Measurements from ENCODE around the gene UBE3B. TPM values are rescaled to one million over a fixed set of nuclear protein-coding genes. Genes with fewer than 3 reads are reported as not detected.

Gene UBE3B
- total and polyA plus RNA-seq, 8 donors, result 9.4 to 104 (median 22.2) TPM

DNA sequence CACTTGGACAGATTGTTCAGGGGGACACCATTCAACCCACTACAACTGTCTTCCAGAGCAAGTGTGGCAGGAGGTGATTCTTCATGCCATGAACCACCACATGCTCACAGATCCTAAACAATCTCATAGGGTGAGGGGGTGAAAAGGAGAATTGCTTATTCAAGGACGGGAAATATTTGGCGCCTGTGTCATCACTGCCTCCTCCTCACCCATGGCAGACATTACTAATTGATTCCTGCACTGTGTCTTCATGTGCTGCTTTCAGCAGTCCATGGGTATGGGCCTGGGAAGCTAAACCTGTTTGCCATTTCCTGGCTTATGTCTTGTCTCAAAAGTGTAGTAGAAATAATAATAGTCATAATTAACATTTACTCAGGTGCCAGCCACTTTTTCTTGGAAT lies 64.6 kb downstream of the UBE3B start:
- Histone ChIP-seq H3K4me3 (no peak overlapping the region), H3K27ac (no peak overlapping the region), H3K4me1 (peaks cover 0 to 6% (median 3%) of the 10 kb centered on the region in 4 donors), H3K9me3 (no peaks in the 10 kb centered on the region), H3K27me3 (peaks cover 0 to 2% (median 0%) of the 10 kb centered on the region in 3 donors), H3K36me3 (peaks cover 0 to 50% (median 4%) of the 10 kb centered on the region in 4 donors)
- intact Hi-C loops (cut with DNase I; ENCODE audit: low total_unique reads), result no loop called here
- WGBS, 5 donors, result 79 to 82% (median 80%) methylated on average over 2 of the region's 2 CpGs
- TF ChIP-seq, protein P1, sequence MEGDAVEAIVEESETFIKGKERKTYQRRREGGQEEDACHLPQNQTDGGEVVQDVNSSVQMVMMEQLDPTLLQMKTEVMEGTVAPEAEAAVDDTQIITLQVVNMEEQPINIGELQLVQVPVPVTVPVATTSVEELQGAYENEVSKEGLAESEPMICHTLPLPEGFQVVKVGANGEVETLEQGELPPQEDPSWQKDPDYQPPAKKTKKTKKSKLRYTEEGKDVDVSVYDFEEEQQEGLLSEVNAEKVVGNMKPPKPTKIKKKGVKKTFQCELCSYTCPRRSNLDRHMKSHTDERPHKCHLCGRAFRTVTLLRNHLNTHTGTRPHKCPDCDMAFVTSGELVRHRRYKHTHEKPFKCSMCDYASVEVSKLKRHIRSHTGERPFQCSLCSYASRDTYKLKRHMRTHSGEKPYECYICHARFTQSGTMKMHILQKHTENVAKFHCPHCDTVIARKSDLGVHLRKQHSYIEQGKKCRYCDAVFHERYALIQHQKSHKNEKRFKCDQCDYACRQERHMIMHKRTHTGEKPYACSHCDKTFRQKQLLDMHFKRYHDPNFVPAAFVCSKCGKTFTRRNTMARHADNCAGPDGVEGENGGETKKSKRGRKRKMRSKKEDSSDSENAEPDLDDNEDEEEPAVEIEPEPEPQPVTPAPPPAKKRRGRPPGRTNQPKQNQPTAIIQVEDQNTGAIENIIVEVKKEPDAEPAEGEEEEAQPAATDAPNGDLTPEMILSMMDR (IDR thresholded peaks at IDR 0.05), result no peak
- TF ChIP-seq POLR2A (IDR thresholded peaks at IDR 0.05) (no peak), EP300 (IDR thresholded peaks at IDR 0.05) (no peak)
- no peak for DNase-seq

DNA sequence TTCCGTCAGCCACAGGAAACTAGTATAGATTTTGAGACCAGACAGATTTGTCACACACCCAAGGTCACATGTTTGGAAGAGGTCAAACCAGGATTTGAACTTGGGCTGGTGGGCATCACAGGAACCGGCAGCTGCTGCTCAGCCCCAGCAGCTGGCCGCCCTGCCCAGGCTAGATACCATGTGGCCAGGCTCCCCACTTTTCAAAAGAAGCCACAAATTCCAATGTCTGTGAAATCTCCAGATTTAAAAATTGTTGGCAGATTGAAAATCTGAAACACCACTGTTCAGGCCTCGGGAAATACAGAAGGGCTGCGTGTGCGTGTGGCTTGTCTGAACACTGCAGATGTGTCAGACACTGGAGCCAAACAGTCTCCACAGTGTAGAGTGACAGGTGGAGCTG lies 65.4 kb downstream of the UBE3B start:
- no peak for TF ChIP-seq EP300 (IDR thresholded peaks at IDR 0.05)
- no peak for TF ChIP-seq POLR2AphosphoS5 (IDR thresholded peaks at IDR 0.05)
- TF ChIP-seq, protein P1 (IDR thresholded peaks at IDR 0.05), result no peak
- TF ChIP-seq POLR2A (IDR thresholded peaks at IDR 0.05), result no peak
- DNase-seq, result no peak
- no peaks in the 10 kb centered on the region for H3K9me3 ChIP-seq
- 88 to 91% (median 90%) methylated on average over 6 of the region's 6 CpGs for WGBS, 5 donors
- H3K4me1 ChIP-seq, result peaks cover 0 to 6% (median 3%) of the 10 kb centered on the region in 4 donors
- H3K27me3 ChIP-seq, result peaks cover 0 to 11% (median 0%) of the 10 kb centered on the region in 3 donors
- no peak overlapping the region for H3K27ac ChIP-seq
- no peak overlapping the region for H3K4me3 ChIP-seq
- intact Hi-C loops (cut with DNase I; ENCODE audit: low total_unique reads), result no loop called here
- peaks cover 0 to 44% (median 0%) of the 10 kb centered on the region in 4 donors for H3K36me3 ChIP-seq

GRCh38 chr12:109544955-109545531 lies 67.6 kb downstream of the UBE3B start:
- H3K27me3 ChIP-seq, result peaks cover 0 to 32% (median 16%) of the 10 kb centered on the region in 3 donors
- H3K36me3 ChIP-seq, result peaks cover 0 to 23% (median 0%) of the 10 kb centered on the region in 4 donors
- peaks cover 0 to 11% (median 3%) of the 10 kb centered on the region in 4 donors for H3K4me1 ChIP-seq
- H3K9me3 ChIP-seq, result no peaks in the 10 kb centered on the region
- H3K27ac ChIP-seq, result no peak overlapping the region
- TF ChIP-seq, protein P1 (IDR thresholded peaks at IDR 0.05), result no peak
- no peak for TF ChIP-seq POLR2A (IDR thresholded peaks at IDR 0.05)
- TF ChIP-seq POLR2AphosphoS5 (IDR thresholded peaks at IDR 0.05), result no peak
- TF ChIP-seq EP300 (IDR thresholded peaks at IDR 0.05), result no peak
- intact Hi-C loops (cut with DNase I; ENCODE audit: low total_unique reads), result no loop called here
- 21 to 34% (median 31%) methylated on average over 3 to 7 of the region's 7 CpGs for WGBS, 5 donors
- DNase-seq, result no peak
- no peak overlapping the region for H3K4me3 ChIP-seq

- Histone ChIP-seq H3K9me3 (no peaks in the 10 kb centered on the region), H3K4me1 (peaks cover 0 to 11% (median 3%) of the 10 kb centered on the region in 4 donors), H3K27ac (no peak overlapping the region), H3K4me3 (no peak overlapping the region), H3K27me3 (peaks cover 0 to 40% (median 20%) of the 10 kb centered on the region in 3 donors), H3K36me3 (peaks cover 0 to 15% (median 0%) of the 10 kb centered on the region in 4 donors)
- no peak for DNase-seq
- WGBS, 5 donors, result 50 to 67% (median 61%) methylated on average over 5 of the region's 5 CpGs
- intact Hi-C loops (cut with DNase I; ENCODE audit: low total_unique reads), result no loop called here
- TF ChIP-seq EP300 (IDR thresholded peaks at IDR 0.05), result no peak
- TF ChIP-seq, protein P1 (IDR thresholded peaks at IDR 0.05), result no peak
- no peak for TF ChIP-seq POLR2AphosphoS5 (IDR thresholded peaks at IDR 0.05)
- no peak for TF ChIP-seq POLR2A (IDR thresholded peaks at IDR 0.05)
Measured at GRCh38 chr12:109545826-109546225, 68.4 kb downstream of the UBE3B start.

Measured in stomach (tissue), 9 donors.